ENCODE measurements around the gene DDX11.
"Not testable (repeated sequence)": the region's sequence is repeated elsewhere in the genome, so short reads cannot be mapped to it uniquely, and the experiment has no call there.

DDX11 gene

DNA sequence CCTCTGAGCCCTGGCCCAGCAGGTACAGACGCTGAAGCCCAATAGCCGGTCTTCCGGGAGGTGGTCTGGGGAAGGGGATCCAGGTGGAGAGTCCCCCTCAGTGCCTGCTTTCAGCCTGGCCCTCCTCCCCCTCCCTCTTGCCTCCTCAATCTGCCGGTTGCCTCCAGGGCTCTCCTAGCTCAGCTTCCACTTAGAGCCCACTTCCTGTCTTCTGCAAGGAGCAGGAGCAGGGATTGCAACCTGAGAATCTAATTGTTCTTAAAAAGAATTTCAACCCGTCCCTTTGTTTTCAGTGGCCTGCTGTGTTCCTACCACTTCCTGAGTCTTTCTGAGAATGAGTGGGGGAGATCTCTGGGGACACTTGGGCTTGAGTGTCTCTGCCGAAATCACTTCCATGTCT, 6.6 kb downstream of the DDX11 start:
- not testable (repeated sequence) for DNase-seq (ENCODE audit: low spot score in 2 of 2); ATAC-seq; H3K4me3 Mint-ChIP-seq; H3K9me3 Mint-ChIP-seq
- Mint-ChIP-seq H3K4me1 (peaks cover 33% of the 10 kb centered on the region), H3K27ac (peak overlapping the region; percentile 86), H3K36me3 (peaks cover 56% of the 10 kb centered on the region)

DNA sequence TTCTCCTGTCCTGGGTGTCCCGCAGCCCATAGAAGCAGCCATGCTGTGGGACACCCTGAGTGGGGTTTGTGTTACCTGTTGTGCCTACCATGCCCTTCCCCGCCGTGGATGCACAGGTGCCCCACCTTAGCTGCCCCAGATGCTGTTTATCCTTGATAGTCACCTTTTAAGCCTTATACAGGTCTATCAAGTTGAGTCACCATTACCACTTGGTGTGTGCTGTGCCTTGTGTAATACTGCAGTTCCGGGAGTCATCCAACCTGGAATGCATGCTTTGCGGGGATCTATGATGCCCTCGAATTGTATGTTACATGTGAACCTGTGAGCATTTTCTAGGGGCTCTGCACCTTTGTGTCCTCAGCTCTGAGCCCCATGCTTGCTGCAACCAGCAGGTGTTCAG, 7.6 kb downstream of the DDX11 start:
- H3K4me3 Mint-ChIP-seq; ATAC-seq; DNase-seq (ENCODE audit: low spot score in 2 of 2); H3K9me3 Mint-ChIP-seq: not testable (repeated sequence)
- peaks cover 27% of the 10 kb centered on the region for H3K4me1 Mint-ChIP-seq
- H3K27ac Mint-ChIP-seq, result peak overlapping the region; percentile 86
- H3K36me3 Mint-ChIP-seq, result peaks cover 63% of the 10 kb centered on the region

DNA sequence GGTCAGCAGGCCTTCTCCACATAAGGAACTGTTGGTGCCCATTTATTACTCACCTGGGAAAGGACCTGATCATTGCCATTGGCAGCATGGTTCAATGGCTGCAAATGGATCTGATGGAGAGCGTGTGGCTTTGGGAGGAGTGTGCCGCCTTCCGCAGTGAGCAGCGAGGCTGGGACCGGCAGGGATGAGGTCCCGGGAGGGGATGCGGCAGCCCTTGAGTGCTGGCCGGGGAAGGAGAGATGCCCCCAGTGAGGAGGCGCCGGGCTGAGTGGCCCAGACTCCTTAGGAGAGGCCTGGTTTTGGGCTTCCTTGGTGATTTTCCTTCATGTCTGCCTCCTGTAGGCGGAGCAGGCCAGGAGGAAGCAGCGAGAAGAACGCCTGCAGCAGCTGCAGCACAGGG, 10.6 kb downstream of the DDX11 start:
- H3K9me3 Mint-ChIP-seq; DNase-seq (ENCODE audit: low spot score in 2 of 2); ATAC-seq; H3K4me3 Mint-ChIP-seq: not testable (repeated sequence)
- Mint-ChIP-seq H3K36me3 (peaks cover 56% of the 10 kb centered on the region), H3K27ac (peak overlapping the region; percentile 20), H3K4me1 (peaks cover 22% of the 10 kb centered on the region)

DNA sequence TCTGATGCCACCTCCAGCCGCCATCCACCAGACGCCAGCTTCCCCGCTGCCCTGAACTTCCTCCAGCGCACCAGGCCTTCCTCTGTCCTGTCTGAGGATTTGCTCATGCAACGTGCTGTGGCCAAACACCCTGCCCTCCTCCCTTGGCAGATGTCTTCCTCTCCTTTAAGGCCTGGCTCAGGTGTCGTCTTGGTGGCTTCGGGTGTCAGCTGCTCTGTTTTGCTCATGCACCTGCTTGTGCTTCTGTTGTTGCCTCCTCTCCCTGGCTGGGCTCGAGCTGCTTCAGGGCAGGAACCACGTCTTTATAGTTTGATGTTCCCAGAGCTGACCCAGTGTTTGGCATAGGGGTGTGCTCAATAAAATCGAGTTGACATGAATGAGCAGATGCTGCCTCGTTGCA, 12.4 kb downstream of the DDX11 start:
- DNase-seq (ENCODE audit: low spot score in 2 of 2); H3K4me1 Mint-ChIP-seq; H3K9me3 Mint-ChIP-seq; H3K4me3 Mint-ChIP-seq; H3K27ac Mint-ChIP-seq; ATAC-seq: not testable (repeated sequence)
- H3K36me3 Mint-ChIP-seq, result peaks cover 50% of the 10 kb centered on the region

DNA sequence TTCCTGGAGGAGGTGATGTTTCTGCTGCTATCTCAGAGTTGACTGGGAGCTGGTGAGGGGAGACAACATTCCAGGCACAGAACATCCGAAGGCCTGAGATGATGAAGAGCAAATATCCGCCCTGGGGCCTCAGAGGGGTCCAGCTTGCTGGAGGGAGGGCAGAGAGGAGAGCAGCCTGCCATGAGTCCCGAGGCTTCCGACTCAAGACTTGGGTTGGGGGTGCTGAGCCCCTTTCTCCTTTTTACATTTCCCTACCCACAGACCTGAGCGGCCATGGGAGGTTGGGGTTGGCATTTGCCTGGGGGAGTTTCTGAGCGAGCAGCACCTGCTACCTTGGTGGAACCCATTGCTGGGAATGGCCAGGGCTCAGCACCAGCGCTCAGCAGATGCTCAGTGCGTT, 13.8 kb downstream of the DDX11 start:
- peaks cover 55% of the 10 kb centered on the region for H3K36me3 Mint-ChIP-seq
- H3K27ac Mint-ChIP-seq; H3K9me3 Mint-ChIP-seq; DNase-seq (ENCODE audit: low spot score in 2 of 2); H3K4me1 Mint-ChIP-seq; H3K4me3 Mint-ChIP-seq; ATAC-seq: not testable (repeated sequence)

DNA sequence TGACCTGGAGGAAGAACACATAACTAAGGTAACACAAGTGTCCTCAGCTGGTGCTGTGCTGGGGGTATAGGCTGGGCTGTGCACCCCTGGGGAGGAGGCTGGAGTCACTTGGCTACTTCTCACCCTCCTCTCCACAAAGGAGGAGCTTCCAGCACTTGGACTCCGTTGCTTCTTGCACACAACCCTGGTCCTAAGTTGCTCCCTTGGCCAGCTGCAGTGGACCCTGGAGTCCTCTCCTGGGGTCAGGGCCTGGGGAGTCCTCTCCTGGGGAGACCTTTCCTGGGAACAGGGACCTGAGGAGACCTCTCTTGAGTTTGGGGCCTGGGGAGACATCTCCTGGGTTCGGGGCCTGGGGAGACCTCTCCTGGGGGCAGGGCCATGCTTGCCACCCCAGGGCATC, 14.3 kb downstream of the DDX11 start:
- not testable (repeated sequence) for H3K4me1 Mint-ChIP-seq; H3K4me3 Mint-ChIP-seq; ATAC-seq; H3K9me3 Mint-ChIP-seq; DNase-seq (ENCODE audit: low spot score in 2 of 2); H3K27ac Mint-ChIP-seq
- H3K36me3 Mint-ChIP-seq, result peaks cover 60% of the 10 kb centered on the region

DNA sequence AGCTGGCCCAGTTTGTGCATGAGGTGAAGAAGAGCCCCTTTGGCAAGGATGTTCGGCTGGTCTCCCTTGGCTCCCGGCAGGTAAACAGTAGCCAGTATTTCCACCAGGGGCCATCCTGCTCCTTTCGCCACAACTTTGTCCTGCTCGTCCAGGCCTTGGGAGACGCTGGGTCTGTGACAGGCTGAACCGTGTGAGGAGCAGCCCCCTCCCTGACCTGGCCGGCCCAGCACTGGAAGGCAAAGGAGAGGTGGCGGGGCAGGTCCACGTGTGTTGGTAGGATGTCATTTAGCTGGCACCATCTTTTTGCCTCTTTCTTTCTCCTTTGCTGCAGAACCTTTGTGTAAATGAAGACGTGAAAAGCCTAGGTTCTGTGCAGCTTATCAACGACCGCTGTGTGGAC, 15.4 kb downstream of the DDX11 start:
- DNase-seq (ENCODE audit: low spot score in 2 of 2) (no peak), ATAC-seq (no peak)
- Mint-ChIP-seq H3K9me3 (no peaks in the 10 kb centered on the region), H3K4me3 (no peak overlapping the region), H3K36me3 (peaks cover 68% of the 10 kb centered on the region), H3K27ac (no peak overlapping the region), H3K4me1 (peaks cover 5% of the 10 kb centered on the region)

DNA sequence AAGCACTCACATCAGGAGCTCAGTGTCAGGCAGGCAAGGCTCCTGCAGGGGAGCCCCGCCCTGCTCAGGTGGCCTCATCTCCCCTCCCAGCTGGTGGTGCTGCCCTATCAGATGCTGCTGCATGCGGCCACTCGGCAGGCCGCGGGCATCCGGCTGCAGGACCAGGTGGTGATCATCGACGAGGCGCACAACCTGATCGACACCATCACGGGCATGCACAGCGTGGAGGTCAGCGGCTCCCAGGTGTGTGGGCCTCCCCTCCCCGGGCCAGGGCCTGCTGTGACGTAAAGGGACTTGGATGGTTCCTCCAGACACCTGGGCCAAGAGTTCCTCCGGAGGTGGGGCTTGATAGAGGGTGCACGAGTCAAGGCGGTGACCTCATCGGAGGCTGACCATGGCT, 18.0 kb downstream of the DDX11 start:
- not testable (repeated sequence) for H3K27ac Mint-ChIP-seq

DNA sequence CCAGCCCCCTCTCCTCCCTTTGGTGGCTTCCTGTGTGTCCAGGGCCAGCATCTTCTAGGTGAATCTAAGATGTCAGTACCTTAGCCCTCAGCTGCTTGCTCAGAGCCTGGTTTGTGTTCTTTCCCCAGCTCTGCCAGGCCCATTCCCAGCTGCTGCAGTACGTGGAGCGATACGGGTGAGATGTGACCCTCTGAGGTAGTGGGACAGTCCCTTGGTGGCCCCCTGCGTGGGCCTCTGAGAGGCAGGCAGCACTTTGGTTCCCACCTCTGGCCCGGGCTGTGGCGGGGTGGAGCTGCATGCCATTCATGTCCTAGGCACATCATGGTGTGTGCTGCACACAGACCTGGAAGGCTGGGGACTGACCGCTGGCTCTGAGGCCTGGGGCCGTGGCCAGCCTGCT, 19.1 kb downstream of the DDX11 start:
- not testable (repeated sequence) for H3K4me3 Mint-ChIP-seq; H3K9me3 Mint-ChIP-seq; DNase-seq (ENCODE audit: low spot score in 2 of 2); H3K27ac Mint-ChIP-seq; ATAC-seq; H3K4me1 Mint-ChIP-seq
- H3K36me3 Mint-ChIP-seq, result peaks cover 83% of the 10 kb centered on the region

More for the DNA sequence above, 18.0 kb downstream of the DDX11 start:
- H3K4me3 Mint-ChIP-seq, ATAC-seq, H3K9me3 Mint-ChIP-seq: not testable (repeated sequence)
- peaks cover 83% of the 10 kb centered on the region for H3K36me3 Mint-ChIP-seq
- H3K4me1 Mint-ChIP-seq, result peaks cover 12% of the 10 kb centered on the region
- peak in 1 of 2 donors; percentile 45 for DNase-seq (ENCODE audit: low spot score in 2 of 2)

DNA sequence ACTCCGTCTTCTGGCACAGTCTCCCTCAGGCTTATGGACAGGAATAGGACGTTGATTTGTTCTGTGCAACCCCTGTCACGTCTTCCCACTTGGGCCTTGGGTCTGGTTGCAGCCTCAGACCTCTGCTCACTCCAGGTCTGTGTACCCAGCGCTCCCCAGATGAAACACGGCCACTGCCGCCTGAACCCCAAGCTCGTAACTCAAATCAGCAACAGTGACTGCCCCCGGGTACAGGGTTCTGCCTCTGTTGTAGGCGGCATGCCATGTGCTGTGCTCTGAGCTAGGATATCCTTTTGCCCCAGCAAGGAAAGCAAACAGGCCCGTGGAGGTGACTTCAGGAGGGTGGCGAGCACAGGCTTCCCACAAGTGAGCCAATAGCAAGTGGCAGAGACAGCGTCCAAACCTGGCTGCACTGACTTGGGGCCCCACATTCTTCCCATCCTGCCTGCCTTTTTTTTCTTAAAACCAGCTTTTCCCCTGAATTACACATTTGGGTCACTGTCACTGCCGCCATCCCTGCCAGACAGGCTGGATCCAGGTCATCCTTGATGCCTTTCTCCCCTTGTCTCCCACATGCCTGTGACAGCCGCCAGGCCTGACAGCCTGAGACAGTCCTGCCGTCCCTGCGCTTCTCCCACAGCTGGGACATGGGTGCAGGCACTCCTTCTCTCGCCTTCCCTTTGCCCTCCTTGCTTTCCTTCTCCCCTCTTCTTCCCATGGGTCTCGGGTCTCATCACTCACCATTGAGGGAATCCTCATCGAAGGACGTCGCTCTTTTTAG, 21.6 kb downstream of the DDX11 start:
- not testable (repeated sequence) for H3K27ac Mint-ChIP-seq

DNA sequence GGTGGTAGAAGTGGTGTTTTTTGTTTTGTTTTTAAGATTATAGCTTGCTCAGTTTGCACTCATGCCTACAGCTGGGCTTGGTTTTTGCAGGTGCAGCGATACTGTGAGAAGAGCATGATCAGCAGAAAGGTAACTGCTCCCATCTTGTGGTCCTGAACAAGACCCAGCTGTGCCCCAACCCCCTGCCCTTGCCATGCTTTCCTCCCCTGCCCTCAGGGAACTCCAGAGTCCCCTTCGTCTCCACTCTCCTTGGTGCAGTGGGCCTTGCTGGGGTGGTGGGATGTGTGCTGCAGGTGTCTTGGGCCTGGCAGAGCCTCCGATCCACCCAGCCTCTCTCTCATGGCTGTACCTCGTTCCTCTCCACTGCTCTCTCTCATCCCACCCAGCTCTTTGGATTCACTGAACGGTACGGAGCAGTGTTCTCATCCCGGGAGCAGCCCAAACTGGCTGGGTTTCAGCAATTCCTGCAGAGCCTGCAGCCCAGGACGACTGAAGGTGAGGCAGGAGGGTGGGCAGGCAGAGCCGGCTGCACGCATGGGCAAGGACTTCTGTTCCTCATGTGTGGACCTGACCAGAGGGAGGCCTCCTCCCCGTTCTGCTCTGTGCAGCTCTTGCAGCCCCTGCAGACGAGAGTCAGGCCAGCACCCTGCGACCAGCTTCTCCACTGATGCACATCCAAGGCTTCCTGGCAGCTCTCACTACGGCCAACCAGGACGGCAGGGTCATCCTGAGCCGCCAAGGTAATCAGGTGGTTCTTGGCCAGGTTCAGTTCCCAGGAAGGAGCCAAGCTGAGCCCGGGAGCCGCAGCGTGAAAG, 22.8 kb downstream of the DDX11 start:
- peaks cover 93% of the 10 kb centered on the region for H3K36me3 Mint-ChIP-seq
- not testable (repeated sequence) for H3K4me1 Mint-ChIP-seq; H3K4me3 Mint-ChIP-seq; H3K27ac Mint-ChIP-seq; DNase-seq (ENCODE audit: low spot score in 2 of 2); H3K9me3 Mint-ChIP-seq; ATAC-seq

More for the DNA sequence above, 21.6 kb downstream of the DDX11 start:
- not testable (repeated sequence) for DNase-seq (ENCODE audit: low spot score in 2 of 2); H3K4me1 Mint-ChIP-seq; H3K4me3 Mint-ChIP-seq; H3K9me3 Mint-ChIP-seq; ATAC-seq
- H3K36me3 Mint-ChIP-seq, result peaks cover 91% of the 10 kb centered on the region

DNA sequence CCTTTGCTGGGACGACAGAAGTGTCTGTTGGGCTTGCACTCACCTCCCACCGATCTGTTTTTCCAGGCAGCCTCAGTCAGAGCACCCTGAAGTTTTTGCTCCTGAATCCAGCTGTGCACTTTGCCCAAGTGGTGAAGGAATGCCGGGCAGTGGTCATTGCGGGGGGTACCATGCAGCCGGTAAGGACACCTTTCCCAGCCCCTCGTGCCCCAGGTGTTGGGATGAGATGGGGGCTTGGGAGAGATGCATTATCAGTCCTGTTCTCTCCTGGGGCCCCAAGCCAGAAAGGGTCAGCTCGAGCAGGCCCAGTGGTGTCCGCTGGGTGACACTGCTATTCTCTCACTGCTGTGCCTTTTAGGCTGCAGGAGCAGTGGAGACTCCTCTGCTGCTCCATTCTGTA, 24.2 kb downstream of the DDX11 start:
- not testable (repeated sequence) for ATAC-seq; H3K27ac Mint-ChIP-seq; DNase-seq (ENCODE audit: low spot score in 2 of 2); H3K4me1 Mint-ChIP-seq; H3K4me3 Mint-ChIP-seq; H3K9me3 Mint-ChIP-seq
- H3K36me3 Mint-ChIP-seq, result peaks cover 94% of the 10 kb centered on the region

DNA sequence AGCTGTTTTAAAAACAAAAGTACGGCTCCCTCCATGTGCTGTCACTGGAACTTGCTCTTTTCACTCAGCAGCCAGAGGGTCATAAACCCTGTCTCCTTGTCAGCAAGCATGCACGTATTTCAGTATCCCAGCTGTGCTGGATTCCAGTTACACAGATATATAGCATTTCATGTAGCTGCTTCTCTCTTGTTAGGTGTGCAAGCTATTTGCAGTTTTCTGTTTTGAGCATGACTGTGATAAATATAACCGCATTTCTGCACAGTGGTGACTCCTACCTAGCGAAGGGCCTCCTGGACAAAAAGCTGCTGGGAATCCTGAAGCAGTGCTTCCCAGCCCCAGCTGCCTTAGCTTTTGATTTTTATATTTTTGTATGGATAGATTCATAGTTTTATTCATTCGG, 24.7 kb downstream of the DDX11 start:
- peaks cover 89% of the 10 kb centered on the region for H3K36me3 Mint-ChIP-seq
- not testable (repeated sequence) for H3K27ac Mint-ChIP-seq; DNase-seq (ENCODE audit: low spot score in 2 of 2); H3K9me3 Mint-ChIP-seq; ATAC-seq; H3K4me3 Mint-ChIP-seq; H3K4me1 Mint-ChIP-seq

DNA sequence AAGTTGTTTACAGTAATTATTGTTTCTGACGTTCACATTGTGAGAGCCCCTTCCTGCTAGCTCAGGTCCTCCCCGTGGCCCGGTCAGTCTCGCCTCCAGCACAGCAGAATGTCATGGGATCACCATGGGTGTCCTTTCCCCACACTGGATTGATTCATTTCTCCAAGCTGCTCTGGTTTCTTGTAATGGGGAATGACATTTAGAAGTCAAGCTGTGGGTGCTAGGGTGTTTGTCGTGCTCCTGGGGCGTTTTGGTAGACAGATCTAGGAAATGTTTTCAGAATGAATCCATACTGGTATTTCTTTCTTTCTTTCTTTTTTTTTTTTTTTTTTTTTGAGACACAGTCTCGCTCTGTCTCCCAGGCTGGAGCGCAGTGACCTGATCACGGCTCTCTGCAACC, 25.1 kb downstream of the DDX11 start:
- peaks cover 86% of the 10 kb centered on the region for H3K36me3 Mint-ChIP-seq
- H3K9me3 Mint-ChIP-seq; DNase-seq (ENCODE audit: low spot score in 2 of 2); H3K4me1 Mint-ChIP-seq; ATAC-seq; H3K4me3 Mint-ChIP-seq; H3K27ac Mint-ChIP-seq: not testable (repeated sequence)

DNA sequence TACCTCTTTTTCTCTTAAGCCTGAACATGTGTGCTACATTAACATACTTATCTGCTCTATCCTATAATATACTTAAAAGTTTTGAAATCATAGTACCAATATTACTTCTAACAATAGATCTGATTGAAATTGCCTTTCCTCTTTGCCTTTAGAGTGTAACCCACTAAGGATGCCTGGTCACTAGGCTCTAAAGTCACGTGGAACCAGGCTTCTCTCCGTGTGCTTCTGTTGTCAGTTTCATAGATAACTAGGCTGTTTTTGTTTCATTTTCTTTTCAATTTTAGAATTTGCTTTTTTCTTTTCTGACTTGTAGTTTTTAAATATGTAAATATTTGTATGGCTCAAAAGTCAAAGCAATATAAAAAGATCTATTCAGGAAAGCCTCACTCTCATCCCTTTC, 25.8 kb downstream of the DDX11 start:
- H3K9me3 Mint-ChIP-seq; ATAC-seq; H3K4me1 Mint-ChIP-seq; DNase-seq (ENCODE audit: low spot score in 2 of 2); H3K4me3 Mint-ChIP-seq; H3K27ac Mint-ChIP-seq: not testable (repeated sequence)
- H3K36me3 Mint-ChIP-seq, result peaks cover 86% of the 10 kb centered on the region

Data from stimulated activated effector memory CD8-positive, alpha-beta T cell treated with anti-CD3 and anti-CD28 coated beads, Interleukin-12 subunit alpha, Interleukin-12 subunit beta, amount 100 ng/mL, for 72 hours (primary cell).